DMS153 treated with DMSO at 0.1 percent for 48 hours (cell line): Measurements from ENCODE around the gene PROP1.
"Not testable (repeated sequence)": the region's sequence is repeated elsewhere in the genome, so short reads cannot be mapped to it uniquely, and the experiment has no call there.

Experiments
- DNase-seq: peaks from one replicate; lab custom pipeline; 2025; ENCODE audit not compliant: unreplicated experiment; lab: John Stamatoyannopoulos, UW

PROP1 gene

DNA sequence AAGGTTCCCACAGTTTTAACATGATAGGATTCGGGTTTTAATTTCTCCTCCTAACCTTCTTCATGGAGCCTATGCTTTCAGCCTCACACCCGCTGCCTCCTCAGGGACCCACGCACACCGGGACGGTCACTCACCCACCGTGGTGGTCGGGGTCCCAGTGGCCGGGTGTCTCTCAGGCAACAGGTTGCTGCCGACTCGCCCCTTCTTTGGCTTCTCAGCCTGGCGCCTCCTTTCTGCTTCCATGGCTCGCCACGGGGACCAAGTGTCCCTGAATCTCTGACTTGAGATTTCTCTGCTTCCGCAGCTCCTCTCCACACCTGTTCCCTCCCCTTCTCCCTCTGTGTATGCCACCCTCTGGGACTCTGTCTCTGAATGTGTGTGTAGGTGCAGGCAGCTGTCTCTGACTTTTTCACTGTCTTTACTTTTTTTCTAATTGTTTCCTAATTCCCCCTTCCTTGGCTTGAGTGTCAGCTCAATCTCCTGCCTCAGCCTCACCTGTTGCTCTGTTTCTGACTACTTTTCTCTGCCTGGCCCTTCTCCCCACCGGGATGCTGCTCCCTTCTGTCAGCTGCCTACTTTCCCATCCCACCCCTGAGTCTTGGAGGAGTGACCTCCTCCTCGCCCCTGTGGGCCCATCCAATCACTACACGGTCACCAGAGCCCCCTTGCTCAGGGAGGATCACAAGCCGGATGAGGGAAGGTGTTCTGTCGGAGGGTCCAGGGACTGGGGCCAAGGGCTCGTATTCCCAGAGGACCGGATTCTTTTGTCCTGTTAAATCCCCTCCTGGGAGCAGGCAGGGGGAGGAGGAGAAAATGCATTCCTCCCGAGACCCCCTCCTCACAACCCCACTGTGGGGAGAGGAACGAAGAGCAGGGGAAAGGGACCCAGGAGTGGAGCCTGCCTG, at the start of gene PROP1:
TSS of gene PROP1 (minus strand) at position 552 of the 905 bp plus-strand sequence. CDS start at position 243, 309 bp downstream.
- no peak for DNase-seq

GRCh38 chr5:178019379-178020030, 23.5 kb upstream of the PROP1 start:
- DNase-seq, result not testable (repeated sequence)

DNA sequence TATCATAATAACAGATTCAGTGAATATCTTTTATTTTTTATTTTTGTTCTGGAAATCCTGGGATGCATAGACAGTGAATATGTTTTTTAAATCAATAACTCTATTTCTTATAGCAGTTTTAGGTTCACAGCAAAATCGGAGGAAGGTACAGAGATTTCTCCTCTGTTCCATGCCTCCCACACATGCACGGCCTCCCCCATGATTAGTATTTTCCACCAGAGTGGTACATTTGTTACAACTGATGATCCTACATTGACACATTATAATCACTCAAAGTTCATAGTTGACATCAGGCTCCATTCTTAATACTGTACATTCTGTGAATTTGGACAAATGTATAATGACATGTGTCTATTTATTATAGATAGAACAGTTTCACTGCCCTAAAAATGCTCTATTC, 16.7 kb upstream of the PROP1 start:
- DNase-seq, result not testable (repeated sequence)

DNA sequence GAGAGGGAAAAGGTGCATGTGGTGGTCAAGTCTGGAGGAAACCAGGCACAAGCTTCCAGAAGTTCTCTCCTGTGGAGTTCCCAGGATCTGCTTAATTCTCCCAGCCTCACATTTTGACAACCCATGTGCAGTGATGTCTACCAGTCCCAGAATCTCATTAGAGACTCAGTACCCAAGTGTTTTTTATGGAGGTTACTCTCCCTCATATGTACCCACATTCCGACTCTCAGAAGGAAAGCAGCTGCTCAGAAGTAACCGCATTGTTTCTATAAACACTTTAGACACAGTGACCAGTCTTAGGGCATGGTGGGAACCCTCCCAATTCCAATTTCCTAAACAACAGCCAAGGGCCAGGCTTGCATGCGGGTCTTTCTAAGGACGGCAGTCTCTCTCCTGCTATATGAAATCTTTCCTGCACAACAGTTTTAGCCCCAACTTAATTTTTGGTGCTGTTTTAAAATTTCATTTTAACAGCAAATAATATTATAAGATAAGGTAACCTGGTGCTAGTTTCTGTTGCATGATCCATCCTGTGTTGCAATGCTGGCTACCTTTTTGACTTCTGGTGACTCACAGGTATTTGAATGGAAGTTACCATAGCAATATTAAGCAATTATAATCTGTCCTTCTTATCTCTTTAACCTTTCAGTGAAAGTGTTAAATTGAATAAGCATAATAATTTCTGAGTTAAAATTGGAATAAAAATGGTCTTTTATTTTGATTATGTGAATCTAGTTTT, 15.9 kb upstream of the PROP1 start:
- not testable (repeated sequence) for DNase-seq

DNA sequence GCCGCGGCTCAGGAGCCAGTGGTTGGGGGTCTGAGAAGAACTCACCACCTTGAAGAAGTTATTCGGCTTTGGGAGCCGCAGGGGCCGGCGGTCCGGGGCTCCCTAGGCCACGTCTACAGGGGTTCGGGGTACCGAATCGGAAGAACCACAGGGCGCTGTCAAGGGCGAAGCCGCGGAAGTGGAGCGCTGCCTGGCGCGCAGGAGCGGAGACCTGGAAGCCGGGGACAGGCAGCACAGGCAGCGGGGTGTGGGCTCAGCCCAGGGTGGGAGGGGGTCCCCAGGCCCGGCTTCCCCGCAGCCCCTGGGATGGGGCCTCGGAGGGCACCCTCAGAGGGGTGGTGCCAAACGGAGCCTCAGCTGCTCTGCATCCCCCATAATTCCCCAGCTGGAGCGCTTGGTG, 11.2 kb upstream of the PROP1 start:
- DNase-seq, result not testable (repeated sequence)

DNA sequence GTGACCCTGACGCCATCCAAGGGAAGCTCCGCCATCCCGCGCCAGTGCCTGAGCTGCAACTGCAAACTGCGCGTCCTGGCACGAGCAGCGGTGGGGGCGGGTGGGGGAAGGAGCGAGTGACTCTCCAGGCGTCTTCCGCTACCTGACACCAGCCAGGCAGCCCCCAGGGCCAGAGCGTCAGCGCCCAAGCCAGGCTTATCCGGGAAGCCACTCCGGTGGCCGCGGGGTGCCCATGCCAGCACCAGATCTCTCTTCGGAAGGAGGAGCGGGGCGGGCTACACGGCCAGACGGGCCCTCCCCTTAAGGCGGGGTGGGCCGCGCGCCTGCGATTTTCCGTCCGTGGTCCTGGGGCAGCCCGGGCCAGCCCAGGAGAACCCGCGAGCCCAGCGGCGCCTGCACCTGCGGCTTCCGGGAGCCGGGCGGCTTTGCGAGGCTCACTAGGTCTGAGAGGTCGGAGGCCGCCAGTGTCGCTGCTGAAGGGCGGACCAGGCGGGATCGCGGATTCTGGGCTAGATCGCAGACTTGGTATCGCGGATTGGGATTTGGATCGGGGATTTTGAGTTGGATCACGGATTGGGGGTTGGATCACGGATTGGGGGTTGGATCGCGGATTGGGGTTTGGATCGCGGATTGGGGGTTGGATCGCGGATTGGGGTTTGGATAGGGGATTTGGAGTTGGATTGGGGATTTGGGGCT, 10.6 kb upstream of the PROP1 start:
- not testable (repeated sequence) for DNase-seq

DNA sequence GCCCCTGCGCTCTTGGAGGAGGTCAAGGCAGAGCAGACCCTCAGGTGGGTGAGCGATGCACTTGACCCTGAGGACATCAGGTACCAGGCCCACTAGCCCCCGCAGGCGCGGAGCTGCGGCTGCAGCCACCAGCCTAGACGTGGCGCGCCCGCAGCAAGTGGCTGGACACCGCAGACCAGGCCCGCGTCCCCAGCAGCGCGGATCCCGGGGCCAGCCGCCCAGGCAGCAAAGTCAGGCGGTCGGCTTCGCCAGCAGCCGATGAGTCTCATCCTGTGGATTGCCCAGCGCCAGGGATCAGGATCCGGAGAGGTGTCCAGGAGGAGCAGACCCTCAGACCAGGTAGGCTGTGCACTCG, 10.1 kb upstream of the PROP1 start:
- DNase-seq, result not testable (repeated sequence)

DNA sequence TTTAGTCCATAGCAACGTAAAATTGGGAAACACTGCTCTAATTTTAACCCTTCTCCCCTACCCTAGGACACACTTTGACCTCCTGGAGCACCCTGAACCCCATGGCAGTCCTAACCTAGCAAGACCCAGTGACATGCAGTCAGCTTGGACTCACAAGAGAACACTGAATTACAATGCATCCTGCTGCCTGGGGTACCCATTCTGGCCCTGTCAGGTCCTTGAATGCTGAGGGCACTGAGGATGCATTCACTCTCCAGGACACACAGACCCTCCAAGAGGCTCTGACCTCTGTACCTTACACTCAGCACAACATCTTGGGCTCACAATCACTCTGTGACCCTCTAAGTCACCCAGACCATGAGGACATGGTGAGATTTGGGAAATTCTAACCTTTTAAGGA, 1.8 kb upstream of the PROP1 start:
- DNase-seq, result no peak

DNA sequence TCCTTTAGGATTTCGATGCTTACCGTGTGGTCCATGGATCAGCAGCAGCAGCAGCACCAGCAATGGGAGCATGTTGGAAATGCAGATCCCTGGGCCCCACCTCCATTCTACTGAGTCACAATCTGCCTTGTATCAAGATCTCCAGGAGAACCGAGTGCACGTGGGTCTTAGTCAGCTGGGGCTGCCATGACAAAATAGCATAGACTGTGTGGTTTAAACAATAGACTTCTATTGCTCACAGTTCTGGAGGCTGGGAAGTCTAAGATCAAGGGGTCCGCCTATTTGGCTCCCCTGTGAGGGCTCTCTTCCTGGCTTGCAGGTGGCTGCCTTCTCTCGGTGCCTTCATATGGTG, 1.3 kb upstream of the PROP1 start:
- DNase-seq, result no peak

GRCh38 chr5:177996660-177997318, 747 bp upstream of the PROP1 start:
- DNase-seq, result no peak

DNA sequence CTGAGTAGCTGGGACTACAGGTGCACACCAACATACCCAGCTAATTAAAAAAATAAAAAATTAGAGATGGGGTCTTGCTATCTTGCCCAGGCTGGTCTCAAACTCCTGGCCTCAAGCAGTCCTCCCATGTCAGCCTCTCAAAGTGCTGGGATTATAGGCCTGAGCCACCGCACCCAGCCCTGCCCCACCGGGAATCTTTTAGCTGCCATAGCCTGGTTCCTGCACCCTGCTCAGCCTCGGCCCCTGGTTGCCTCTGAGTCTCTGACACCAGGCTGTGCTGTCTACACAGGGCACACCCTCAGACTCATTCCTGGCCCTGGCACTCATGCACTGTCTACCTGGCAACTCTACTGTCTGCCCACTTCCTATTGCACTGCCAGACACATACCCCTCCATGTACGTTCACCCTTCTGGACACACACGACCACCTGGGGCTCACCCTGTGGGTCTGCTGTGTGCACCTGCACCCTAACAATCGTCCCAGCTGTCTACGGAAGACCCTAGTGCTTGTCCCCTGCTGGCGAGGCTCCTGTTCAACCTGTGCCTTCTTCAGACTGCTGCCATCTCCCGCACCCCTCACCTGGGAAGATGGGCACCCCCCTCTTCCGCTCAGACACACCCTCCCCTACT, 1.4 kb downstream of the PROP1 start:
- no peak for DNase-seq

GRCh38 chr5:177994063-177994462, 2.0 kb downstream of the PROP1 start:
- DNase-seq, result no peak

DNA sequence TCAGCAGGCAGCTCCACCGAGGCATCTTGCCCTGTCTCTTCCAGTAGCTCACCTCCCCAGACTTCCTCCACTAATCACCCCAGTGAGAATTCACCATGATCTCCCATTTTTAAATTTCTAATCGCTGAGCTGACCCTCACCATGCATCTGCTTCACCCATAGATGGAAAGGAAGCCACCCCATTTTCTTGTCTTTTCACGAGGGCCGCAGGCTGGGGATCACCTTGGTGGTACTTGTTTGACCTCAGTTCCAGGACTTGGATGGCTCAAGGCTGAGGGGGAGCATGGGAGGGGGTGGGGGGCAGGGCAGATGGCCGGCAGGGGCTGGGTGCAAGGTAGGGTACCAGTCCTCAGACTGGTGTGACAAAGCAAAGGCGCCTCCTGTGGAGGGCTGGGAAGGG, 3.6 kb downstream of the PROP1 start:
- no peak for DNase-seq

DNA sequence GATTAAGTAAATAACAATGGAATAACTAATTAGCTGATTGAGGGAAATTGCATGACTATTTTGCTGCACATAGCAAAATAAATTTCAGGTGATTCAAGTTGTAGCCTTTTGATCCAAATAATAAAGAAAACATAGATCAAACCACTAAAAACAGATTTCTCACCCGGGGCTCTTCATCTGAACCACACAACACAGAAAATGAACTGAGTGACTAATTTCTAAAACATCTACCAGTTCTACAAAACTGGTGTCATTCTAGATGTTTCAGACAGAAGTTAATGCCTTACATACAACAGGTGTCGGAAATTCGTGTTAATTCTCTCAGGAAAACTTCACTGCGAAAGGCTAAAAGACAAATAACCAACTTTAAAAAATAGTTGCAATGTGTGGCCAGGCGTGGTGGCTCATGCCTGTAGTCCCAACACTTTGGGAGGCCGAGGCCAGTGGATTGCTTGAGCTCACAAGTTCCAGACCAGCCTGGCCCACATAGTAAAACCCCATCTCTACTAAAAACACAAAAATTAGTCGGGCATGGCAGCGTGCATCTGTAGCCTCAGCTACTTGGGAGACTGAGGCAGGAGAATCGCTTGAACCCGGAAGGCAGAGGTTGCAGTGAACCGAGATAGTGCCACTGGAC, 6.9 kb downstream of the PROP1 start:
- no peak for DNase-seq

DNA sequence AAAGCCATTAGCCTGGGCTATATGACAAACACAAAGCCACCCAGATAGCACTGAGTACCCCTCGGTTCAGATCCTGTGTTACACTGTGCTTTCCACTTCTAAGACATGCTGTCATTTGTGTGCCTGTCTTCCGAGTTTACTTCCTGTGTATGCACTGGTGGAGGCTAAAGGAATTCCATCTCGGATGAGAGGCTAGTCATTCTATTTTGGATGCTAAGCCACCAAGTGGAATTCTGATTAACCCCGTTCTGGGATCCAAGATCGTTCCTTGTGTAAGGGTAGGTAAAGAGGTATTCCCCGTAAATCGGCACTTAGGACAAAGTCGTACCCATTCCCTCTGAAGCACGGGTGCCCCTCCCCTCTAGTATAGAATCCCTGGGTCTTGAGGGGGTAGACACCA, 8.7 kb downstream of the PROP1 start:
- no peak for DNase-seq

DNA sequence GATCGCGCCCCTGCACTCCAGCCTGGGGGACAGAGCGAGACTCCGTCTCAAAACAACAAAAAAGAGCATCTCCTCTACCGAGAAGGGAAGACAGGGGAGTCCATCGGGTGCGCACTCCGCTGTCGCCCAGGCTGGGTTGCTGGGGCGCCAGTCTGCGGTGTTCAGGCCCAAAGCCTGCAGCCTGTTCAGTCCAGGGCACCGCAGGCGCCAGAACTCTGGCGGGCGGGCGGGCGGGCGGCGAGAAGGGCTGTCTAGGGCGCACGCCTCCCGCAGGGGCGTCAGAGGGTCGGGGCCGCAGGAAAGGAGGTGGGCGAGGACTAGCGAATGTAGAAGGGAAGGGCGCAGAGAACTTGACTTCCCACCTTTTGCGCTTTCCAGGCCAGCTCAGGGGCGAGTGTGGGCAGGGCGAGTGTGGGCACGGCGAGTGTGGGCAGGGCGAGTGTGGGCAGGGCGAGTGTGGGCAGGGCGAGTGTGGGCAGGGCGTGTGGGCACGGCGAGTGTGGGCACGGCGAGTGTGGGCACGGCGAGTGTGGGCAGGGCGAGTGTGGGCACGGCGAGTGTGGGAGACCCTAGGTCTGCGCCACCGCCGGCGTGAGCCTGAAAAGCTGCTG, 10.5 kb downstream of the PROP1 start:
- DNase-seq, result no peak

DNA sequence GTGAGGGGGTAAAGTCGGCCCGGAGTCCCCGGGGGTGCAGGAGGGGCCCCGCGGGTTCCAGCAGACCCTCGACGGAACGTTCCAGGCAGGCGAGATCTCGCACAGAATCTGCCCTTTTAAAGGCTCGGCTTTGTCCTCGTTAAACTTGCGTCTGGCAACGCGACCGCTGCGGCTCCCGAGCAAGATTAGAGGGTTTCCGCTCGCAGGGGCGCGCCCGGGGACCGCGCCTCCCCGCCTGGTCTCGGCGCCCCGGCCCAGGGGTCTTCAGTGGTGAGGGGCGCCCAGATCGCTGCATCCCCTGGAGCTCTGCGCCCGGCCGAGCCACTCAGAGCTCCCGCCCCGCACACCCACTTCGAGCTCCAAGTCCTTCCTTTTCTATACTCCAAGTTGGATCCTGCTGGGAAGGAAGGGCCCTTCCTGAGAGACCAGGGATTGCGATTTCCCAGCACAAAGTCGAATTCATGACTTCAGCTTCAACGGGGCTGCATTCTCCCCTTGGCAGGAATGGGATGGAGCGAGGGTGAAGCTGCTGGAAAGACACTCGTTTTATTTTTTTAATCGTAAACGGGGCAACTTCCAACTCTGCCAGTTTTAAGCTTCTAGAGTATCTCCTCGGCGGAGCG, 11.3 kb downstream of the PROP1 start:
- DNase-seq, result no peak

GRCh38 chr5:177983763-177984583, 12.1 kb downstream of the PROP1 start:
- no peak for DNase-seq
